Measurements from ENCODE around the gene SMIM12.

Gene SMIM12

DNA sequence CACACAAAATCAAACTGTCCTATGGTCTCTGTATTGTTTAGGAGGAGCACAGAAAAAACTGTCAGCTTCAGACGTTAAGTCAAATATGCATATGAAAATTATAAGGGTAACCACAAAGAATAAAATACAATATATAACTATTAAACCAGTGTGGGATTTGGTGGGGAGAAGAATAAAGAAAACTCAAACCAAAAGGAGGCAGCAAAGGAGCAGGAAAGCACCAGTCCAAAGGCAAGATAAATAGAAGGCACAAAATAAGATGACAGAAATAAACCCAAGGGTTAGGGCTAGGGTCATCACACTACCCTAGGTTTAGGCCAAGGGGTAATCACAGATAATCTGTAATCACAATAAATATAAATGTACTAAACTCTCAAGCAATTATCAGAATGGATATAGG, 37.1 kb upstream of the SMIM12 start:
- no peak for TF ChIP-seq EZH2phosphoT487 (IDR thresholded peaks at IDR 0.05; ENCODE audit: low read depth)
- TF ChIP-seq, protein P1, sequence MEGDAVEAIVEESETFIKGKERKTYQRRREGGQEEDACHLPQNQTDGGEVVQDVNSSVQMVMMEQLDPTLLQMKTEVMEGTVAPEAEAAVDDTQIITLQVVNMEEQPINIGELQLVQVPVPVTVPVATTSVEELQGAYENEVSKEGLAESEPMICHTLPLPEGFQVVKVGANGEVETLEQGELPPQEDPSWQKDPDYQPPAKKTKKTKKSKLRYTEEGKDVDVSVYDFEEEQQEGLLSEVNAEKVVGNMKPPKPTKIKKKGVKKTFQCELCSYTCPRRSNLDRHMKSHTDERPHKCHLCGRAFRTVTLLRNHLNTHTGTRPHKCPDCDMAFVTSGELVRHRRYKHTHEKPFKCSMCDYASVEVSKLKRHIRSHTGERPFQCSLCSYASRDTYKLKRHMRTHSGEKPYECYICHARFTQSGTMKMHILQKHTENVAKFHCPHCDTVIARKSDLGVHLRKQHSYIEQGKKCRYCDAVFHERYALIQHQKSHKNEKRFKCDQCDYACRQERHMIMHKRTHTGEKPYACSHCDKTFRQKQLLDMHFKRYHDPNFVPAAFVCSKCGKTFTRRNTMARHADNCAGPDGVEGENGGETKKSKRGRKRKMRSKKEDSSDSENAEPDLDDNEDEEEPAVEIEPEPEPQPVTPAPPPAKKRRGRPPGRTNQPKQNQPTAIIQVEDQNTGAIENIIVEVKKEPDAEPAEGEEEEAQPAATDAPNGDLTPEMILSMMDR (IDR thresholded peaks at IDR 0.05; ENCODE audit: low read depth, low read length) = peak; percentile 33
- H3K79me2 ChIP-seq (ENCODE audit: low read length) = no peaks in the 10 kb centered on the region
- H4K20me1 ChIP-seq (ENCODE audit: insufficient read depth, low read length) = no peaks in the 10 kb centered on the region
- no peak overlapping the region for H3K27ac ChIP-seq (ENCODE audit: low read length)
- no peak overlapping the region for H3K4me3 ChIP-seq (ENCODE audit: low read length)
- H3K4me1 ChIP-seq (ENCODE audit: low read length) = no peaks in the 10 kb centered on the region
- H3K9ac ChIP-seq (ENCODE audit: low read length) = no peak overlapping the region
- H3K9me3 ChIP-seq (ENCODE audit: insufficient read depth, low read length) = no peaks in the 10 kb centered on the region
- no peak overlapping the region for H3K4me2 ChIP-seq (ENCODE audit: low read length)
- H2AFZ ChIP-seq (ENCODE audit: low read depth, low read length) = no peak overlapping the region
- H3K27me3 ChIP-seq (ENCODE audit: low read depth, low read length) = no peaks in the 10 kb centered on the region
- no peaks in the 10 kb centered on the region for H3K36me3 ChIP-seq (replicated peaks; ENCODE audit: low read depth, low read length)

DNA sequence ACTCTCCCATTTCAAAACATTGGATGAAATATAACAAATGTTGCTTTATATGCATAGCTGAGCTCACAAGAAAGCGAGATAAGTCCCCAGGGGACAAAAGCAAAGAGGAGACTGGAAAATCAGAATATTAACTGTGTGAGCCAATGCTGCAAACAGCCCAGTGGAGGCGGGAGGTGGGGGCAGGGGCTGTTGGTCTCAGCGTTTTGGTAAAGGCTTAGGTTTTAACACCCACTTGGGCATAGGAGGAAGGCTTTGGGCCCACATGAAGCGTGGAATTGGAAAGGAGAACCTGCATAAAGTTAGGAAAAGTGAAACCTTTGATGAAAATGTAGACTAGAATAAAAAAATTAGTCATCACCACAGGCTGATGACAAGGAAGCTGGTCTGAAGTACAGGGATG, 30.2 kb upstream of the SMIM12 start:
- no peaks in the 10 kb centered on the region for H3K9me3 ChIP-seq (ENCODE audit: insufficient read depth, low read length)
- H3K4me2 ChIP-seq (ENCODE audit: low read length) = no peak overlapping the region
- TF ChIP-seq, protein P1 (IDR thresholded peaks at IDR 0.05; ENCODE audit: low read depth, low read length) = no peak
- no peak for TF ChIP-seq EZH2phosphoT487 (IDR thresholded peaks at IDR 0.05; ENCODE audit: low read depth)
- H3K9ac ChIP-seq (ENCODE audit: low read length) = no peak overlapping the region
- no peaks in the 10 kb centered on the region for H3K27me3 ChIP-seq (ENCODE audit: low read depth, low read length)
- H2AFZ ChIP-seq (ENCODE audit: low read depth, low read length) = no peak overlapping the region
- no peaks in the 10 kb centered on the region for H3K4me1 ChIP-seq (ENCODE audit: low read length)
- H3K27ac ChIP-seq (ENCODE audit: low read length) = no peak overlapping the region
- no peak overlapping the region for H3K4me3 ChIP-seq (ENCODE audit: low read length)
- no peaks in the 10 kb centered on the region for H4K20me1 ChIP-seq (ENCODE audit: insufficient read depth, low read length)
- no peaks in the 10 kb centered on the region for H3K79me2 ChIP-seq (ENCODE audit: low read length)
- no peaks in the 10 kb centered on the region for H3K36me3 ChIP-seq (replicated peaks; ENCODE audit: low read depth, low read length)

DNA sequence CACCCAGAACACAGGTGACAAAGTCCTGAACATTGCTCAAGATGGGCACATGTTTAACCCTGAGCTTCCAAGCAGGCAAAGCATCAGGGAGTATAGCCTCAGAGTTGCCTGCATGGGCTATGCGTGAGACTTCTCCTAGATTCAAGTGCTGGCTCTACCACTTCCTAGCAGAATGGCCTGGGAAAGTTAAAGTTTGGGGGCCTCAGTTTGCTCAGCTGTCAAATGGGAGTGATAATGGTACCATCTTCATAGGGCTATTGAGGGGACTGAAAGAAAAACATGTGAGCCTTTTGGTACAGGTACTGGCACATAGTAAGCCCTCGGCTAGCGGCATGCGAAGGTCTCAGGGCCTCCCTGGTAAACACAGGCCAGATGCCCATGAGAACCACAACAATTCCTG, 28.0 kb upstream of the SMIM12 start:
- Histone ChIP-seq H3K79me2 (ENCODE audit: low read length) (no peaks in the 10 kb centered on the region), H3K27me3 (ENCODE audit: low read depth, low read length) (no peaks in the 10 kb centered on the region), H3K4me2 (ENCODE audit: low read length) (no peak overlapping the region), H4K20me1 (ENCODE audit: insufficient read depth, low read length) (no peaks in the 10 kb centered on the region), H3K9me3 (ENCODE audit: insufficient read depth, low read length) (no peaks in the 10 kb centered on the region), H3K4me3 (ENCODE audit: low read length) (no peak overlapping the region), H3K27ac (ENCODE audit: low read length) (no peak overlapping the region), H3K36me3 (replicated peaks; ENCODE audit: low read depth, low read length) (no peaks in the 10 kb centered on the region), H3K4me1 (ENCODE audit: low read length) (no peaks in the 10 kb centered on the region), H3K9ac (ENCODE audit: low read length) (no peak overlapping the region), H2AFZ (ENCODE audit: low read depth, low read length) (no peak overlapping the region)
- TF ChIP-seq, protein P1 (IDR thresholded peaks at IDR 0.05; ENCODE audit: low read depth, low read length) = no peak
- no peak for TF ChIP-seq EZH2phosphoT487 (IDR thresholded peaks at IDR 0.05; ENCODE audit: low read depth)

DNA sequence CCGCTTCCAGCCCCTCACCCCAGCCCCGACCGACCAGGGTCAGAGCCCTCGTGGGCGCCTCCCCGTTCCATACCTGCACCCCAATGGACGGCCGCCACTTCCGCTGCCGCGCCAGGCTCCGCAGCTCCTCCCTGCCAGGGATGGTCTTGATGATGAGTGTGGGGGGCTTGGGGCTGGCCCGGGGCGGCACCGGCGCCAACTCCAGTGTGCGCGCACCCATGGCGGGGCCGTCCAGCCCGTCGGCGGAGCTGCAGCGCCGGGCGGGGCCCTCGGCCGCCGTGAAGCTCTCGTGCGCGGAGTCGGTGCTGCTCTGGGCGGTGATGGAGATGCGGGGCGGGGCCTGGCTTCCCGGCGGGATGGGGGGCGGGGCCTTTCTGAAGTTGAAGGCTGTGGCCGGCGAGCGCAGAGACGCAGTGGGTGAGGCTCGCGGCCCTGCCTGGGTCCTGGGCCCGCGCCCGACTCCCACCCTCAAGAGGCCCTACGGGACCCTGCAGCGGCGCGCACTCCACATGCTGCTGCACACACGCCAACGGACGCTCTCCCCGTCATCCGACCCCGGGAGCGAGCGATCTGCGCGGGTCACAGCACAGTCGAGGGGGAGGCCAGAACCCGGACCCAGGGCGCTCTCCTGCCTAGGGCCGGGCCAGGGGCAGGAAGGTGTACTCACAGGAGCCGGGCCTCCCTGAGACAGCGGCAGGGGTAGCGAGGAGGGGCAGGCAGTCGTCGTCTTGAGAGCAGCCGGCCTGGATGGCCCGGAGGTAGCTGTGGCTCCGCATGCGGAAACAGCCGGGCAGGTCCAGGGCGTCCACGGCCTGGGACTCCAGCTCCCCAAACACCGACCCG, 26.1 kb upstream of the SMIM12 start:
- no peaks in the 10 kb centered on the region for H3K79me2 ChIP-seq (ENCODE audit: low read length)
- H3K27ac ChIP-seq (ENCODE audit: low read length) = no peak overlapping the region
- H3K4me2 ChIP-seq (ENCODE audit: low read length) = no peak overlapping the region
- H3K9me3 ChIP-seq (ENCODE audit: insufficient read depth, low read length) = no peaks in the 10 kb centered on the region
- H3K27me3 ChIP-seq (ENCODE audit: low read depth, low read length) = no peaks in the 10 kb centered on the region
- no peak overlapping the region for H2AFZ ChIP-seq (ENCODE audit: low read depth, low read length)
- H3K4me3 ChIP-seq (ENCODE audit: low read length) = no peak overlapping the region
- H4K20me1 ChIP-seq (ENCODE audit: insufficient read depth, low read length) = no peaks in the 10 kb centered on the region
- H3K36me3 ChIP-seq (replicated peaks; ENCODE audit: low read depth, low read length) = no peaks in the 10 kb centered on the region
- TF ChIP-seq EZH2phosphoT487 (IDR thresholded peaks at IDR 0.05; ENCODE audit: low read depth) = no peak
- TF ChIP-seq, protein P1 (IDR thresholded peaks at IDR 0.05; ENCODE audit: low read depth, low read length) = no peak
- H3K9ac ChIP-seq (ENCODE audit: low read length) = no peak overlapping the region
- H3K4me1 ChIP-seq (ENCODE audit: low read length) = no peaks in the 10 kb centered on the region

Measured in OCI-LY3 (cell line).